ENCODE results near the gene NPY4R.
"Not testable (repeated sequence)": the region's sequence is repeated elsewhere in the genome, so short reads cannot be mapped to it uniquely, and the experiment has no call there.

NPY4R gene
- 0 reads per million in 4 donors for total RNA-seq

- DNase-seq = not testable (repeated sequence)
Measured at GRCh38 chr10:46465765-46466164, at the start of gene NPY4R. Gene NPY4R, minus strand, starts transcription at chr10:46465958. Its CDS starts 3,323 bp downstream, at chr10:46462635.

GRCh38 chr10:46515366-46515765 lies 49.6 kb upstream of the NPY4R start:
- no peak for DNase-seq

- no peak for DNase-seq
Measured at GRCh38 chr10:46514899-46515298, 49.1 kb upstream of the NPY4R start.

- DNase-seq = no peak
Measured at GRCh38 chr10:46514431-46514861, 48.7 kb upstream of the NPY4R start.

- DNase-seq = not testable (repeated sequence)
Measured at GRCh38 chr10:46513333-46513732, 47.6 kb upstream of the NPY4R start.

GRCh38 chr10:46512725-46513124 lies 47.0 kb upstream of the NPY4R start:
- DNase-seq = not testable (repeated sequence)

- not testable (repeated sequence) for DNase-seq
Measured at GRCh38 chr10:46512002-46512401, 46.2 kb upstream of the NPY4R start.

GRCh38 chr10:46499990-46500389 lies 34.2 kb upstream of the NPY4R start:
- not testable (repeated sequence) for DNase-seq

GRCh38 chr10:46498985-46499703 lies 33.4 kb upstream of the NPY4R start:
- not testable (repeated sequence) for DNase-seq

- not testable (repeated sequence) for DNase-seq
Measured at GRCh38 chr10:46497878-46498277, 32.1 kb upstream of the NPY4R start.

GRCh38 chr10:46497401-46497800 lies 31.6 kb upstream of the NPY4R start:
- DNase-seq = not testable (repeated sequence)

- not testable (repeated sequence) for DNase-seq
Measured at GRCh38 chr10:46491364-46492114, 25.8 kb upstream of the NPY4R start.

GRCh38 chr10:46490285-46490684 lies 24.5 kb upstream of the NPY4R start:
- DNase-seq = not testable (repeated sequence)

GRCh38 chr10:46486459-46486858 lies 20.7 kb upstream of the NPY4R start:
- not testable (repeated sequence) for DNase-seq

GRCh38 chr10:46474746-46475320 lies 9.1 kb upstream of the NPY4R start:
- not testable (repeated sequence) for DNase-seq

GRCh38 chr10:46473758-46474157 lies 8.0 kb upstream of the NPY4R start:
- DNase-seq = not testable (repeated sequence)

- DNase-seq = not testable (repeated sequence)
Measured at GRCh38 chr10:46470134-46470533, 4.4 kb upstream of the NPY4R start.

GRCh38 chr10:46468119-46468809 lies 2.5 kb upstream of the NPY4R start:
- not testable (repeated sequence) for DNase-seq

GRCh38 chr10:46463608-46464007 lies 2.1 kb downstream of the NPY4R start:
- DNase-seq = not testable (repeated sequence)

- not testable (repeated sequence) for DNase-seq
Measured at GRCh38 chr10:46462276-46462675, 3.5 kb downstream of the NPY4R start.

GRCh38 chr10:46459579-46459978 lies 6.2 kb downstream of the NPY4R start:
- not testable (repeated sequence) for DNase-seq

GRCh38 chr10:46457071-46457470 lies 8.7 kb downstream of the NPY4R start:
- DNase-seq = not testable (repeated sequence)

GRCh38 chr10:46455992-46456391 lies 9.8 kb downstream of the NPY4R start:
- DNase-seq = not testable (repeated sequence)
